ENCODE measurements around the gene PPP1R13B.
A peak's percentile ranks its signal among the peaks of the same experiment; 100 is the strongest.

Gene PPP1R13B

GRCh38 chr14:103725001-103725682, 122.2 kb downstream of the PPP1R13B start:
- peak overlapping the region in 3 of 21 experiments; percentile 8 to 72 (median 41) for H3K27ac ChIP-seq
- no peak overlapping the region for H3K4me3 ChIP-seq

GRCh38 chr14:103724116-103724515, 123.3 kb downstream of the PPP1R13B start:
- Histone ChIP-seq H3K4me3 (no peak overlapping the region), H3K27ac (peak overlapping the region in 9 of 21 experiments; percentile 29 to 81 (median 56))

- H3K4me3 ChIP-seq: no peak overlapping the region
Observed at GRCh38 chr14:103723748-103724081, 123.7 kb downstream of the PPP1R13B start.

GRCh38 chr14:103721334-103722120, 125.8 kb downstream of the PPP1R13B start:
- H3K27ac ChIP-seq: peak overlapping the region in 5 of 21 experiments; percentile 7 to 54 (median 32)
- no peak overlapping the region for H3K4me3 ChIP-seq

More at GRCh38 chr14:103723748-103724081, 123.7 kb downstream of the PPP1R13B start:
- peak overlapping the region in 9 of 21 experiments; percentile 29 to 81 (median 56) for H3K27ac ChIP-seq

GRCh38 chr14:103719751-103720150, 127.6 kb downstream of the PPP1R13B start:
- H3K27ac ChIP-seq: no peak overlapping the region
- H3K4me3 ChIP-seq: no peak overlapping the region

GRCh38 chr14:103718572-103718971, 128.8 kb downstream of the PPP1R13B start:
- H3K27ac ChIP-seq: no peak overlapping the region
- no peak overlapping the region for H3K4me3 ChIP-seq

- H3K27ac ChIP-seq: peak overlapping the region in 3 of 21 experiments; percentile 86 to 89 (median 87)
- peak overlapping the region in 6 of 7 experiments; percentile 39 to 97 (median 77) for H3K4me3 ChIP-seq
Observed at GRCh38 chr14:103716899-103717411, 130.4 kb downstream of the PPP1R13B start.

- H3K27ac ChIP-seq: peak overlapping the region; percentile 29 to 92 (median 82)
- peak overlapping the region; percentile 39 to 97 (median 78) for H3K4me3 ChIP-seq
Observed at GRCh38 chr14:103716091-103716801, 131.1 kb downstream of the PPP1R13B start.

GRCh38 chr14:103715052-103716000, 132.0 kb downstream of the PPP1R13B start, which contains the start of the genes XRCC3 and ZFYVE21:
Gene XRCC3 (minus strand): TSS chr14:103715451. CDS start chr14:103711087, 4,364 bp downstream.
Gene ZFYVE21 (plus strand): TSS chr14:103715810. CDS start chr14:103715842, 32 bp downstream.
- Histone ChIP-seq H3K27ac (peak within 1 kb of the TSS; percentile 64 to 92 (median 83)), H3K4me3 (peak within 1 kb of the TSS; percentile 39 to 97 (median 78))

GRCh38 chr14:103714063-103714724, 133.2 kb downstream of the PPP1R13B start:
- peak overlapping the region in 4 of 21 experiments; percentile 15 to 79 (median 69) for H3K27ac ChIP-seq
- peak overlapping the region in 6 of 7 experiments; percentile 39 to 97 (median 74) for H3K4me3 ChIP-seq

GRCh38 chr14:103713304-103714062, 133.9 kb downstream of the PPP1R13B start:
- Histone ChIP-seq H3K27ac (peak overlapping the region in 4 of 21 experiments; percentile 15 to 83 (median 70)), H3K4me3 (no peak overlapping the region)

- peak overlapping the region in 19 of 21 experiments; percentile 17 to 85 (median 73) for H3K27ac ChIP-seq
- H3K4me3 ChIP-seq: no peak overlapping the region
Observed at GRCh38 chr14:103712633-103713247, 134.6 kb downstream of the PPP1R13B start.

GRCh38 chr14:103711516-103712431, 135.6 kb downstream of the PPP1R13B start:
- peak overlapping the region in 20 of 21 experiments; percentile 16 to 85 (median 73) for H3K27ac ChIP-seq
- no peak overlapping the region for H3K4me3 ChIP-seq

GRCh38 chr14:103710771-103711377, 136.5 kb downstream of the PPP1R13B start:
- Histone ChIP-seq H3K27ac (peak overlapping the region in 15 of 21 experiments; percentile 16 to 85 (median 74)), H3K4me3 (no peak overlapping the region)

GRCh38 chr14:103709814-103710213, 137.6 kb downstream of the PPP1R13B start:
- H3K4me3 ChIP-seq: no peak overlapping the region
- H3K27ac ChIP-seq: no peak overlapping the region

Data from skin epidermis (tissue), 12 donors.